ENCODE data around the gene NTSR1. TPM values are rescaled to one million over a fixed set of nuclear protein-coding genes. Genes with fewer than 3 reads are reported as not detected.

NTSR1 gene
- total and polyA plus RNA-seq, 2 of the 8 experiments (the other 6 are each of a cell fraction or from before 2014, with no cell fraction given): 0.53 to 0.89 TPM

GRCh38 chr20:62799873-62800272 lies 91.2 kb downstream of the NTSR1 start:
- H3K14ac ChIP-seq (ENCODE audit: insufficient read length): no peak overlapping the region
- no peak overlapping the region for H3K23ac ChIP-seq (ENCODE audit: insufficient read length)
- no peak overlapping the region for H3K4me2 ChIP-seq (ENCODE audit: insufficient read depth in 1 of 2, low read depth in 2 of 2, low read length in 2 of 2)
- H2BK20ac ChIP-seq (ENCODE audit: low read length): no peak overlapping the region
- H3K79me2 ChIP-seq (ENCODE audit: control insufficient read depth in 1 of 2, insufficient read depth in 2 of 2, low read length in 2 of 2): no peaks in the 10 kb centered on the region
- CTCF ChIA-PET (ENCODE audit: partially characterized antibody): interaction anchor here (0.6 to 6.2 kb wide), 3 partner anchors 7 to 15 kb away, joined by 3 to 37 read pairs (median 3); no protein-coding TSS in a partner anchor
- no peak overlapping the region for H2BK15ac ChIP-seq (ENCODE audit: low read length)
- no peak overlapping the region for H3K56ac ChIP-seq (replicated peaks; ENCODE audit: insufficient read length, low read depth, low read length)
- no peaks in the 10 kb centered on the region for H3K9me3 ChIP-seq (ENCODE audit: insufficient read depth in 2 of 2, low read depth in 1 of 2, low read length in 1 of 2)
- H3K23me2 ChIP-seq (ENCODE audit: low read depth, low read length): peaks cover 9% of the 10 kb centered on the region; the same call in 1 of the 2 replicates
- H3K4me3 ChIP-seq (ENCODE audit: extremely low read depth in 1 of 4, insufficient read depth in 2 of 4, low read depth in 3 of 4, low read length in 4 of 4): no peak overlapping the region
- H4K91ac ChIP-seq (replicated peaks; ENCODE audit: insufficient read length, low read length): no peak overlapping the region
- DNase-seq (ENCODE audit: low read depth in 1 of 2, low spot score in 2 of 2): no peak
- H3K36me3 ChIP-seq (ENCODE audit: control insufficient read depth in 2 of 4, insufficient read depth in 4 of 4, low read length in 3 of 4): peaks cover 2 to 26% (median 9%) of the 10 kb centered on the region in 4 experiments; a peak in 4 of 8 replicates
- POLR2A ChIA-PET (ENCODE audit: partially characterized antibody): no interaction called here
- no peaks in the 10 kb centered on the region for H3K79me1 ChIP-seq (ENCODE audit: low read depth, low read length)
- H4K5ac ChIP-seq (ENCODE audit: insufficient read length, low read depth, low read length): no peak overlapping the region
- H4K8ac ChIP-seq (ENCODE audit: extremely low read depth, insufficient read depth, low read length): no peak overlapping the region
- WGBS, 2 experiments (ENCODE audit: extremely low coverage in 1 of 2, insufficient coverage in 1 of 2, insufficient read length in 1 of 2, insufficient replicate concordance in 2 of 2, low coverage in 1 of 2, low lambda C conversion rate in 2 of 2, missing lambda C conversion rate in 1 of 2): 99% methylated on average over 10 of the region's 10 CpGs; no CpG with 5 or more reads in 1 of the 2 experiments
- H3K4me1 ChIP-seq (replicated peaks in 1 of 4; ENCODE audit: control insufficient read depth in 3 of 4, insufficient read depth in 4 of 4, low read length in 3 of 4): peaks cover 0 to 8% (median 1%) of the 10 kb centered on the region in 4 experiments; a peak in 2 of 7 replicates
- H4K20me1 ChIP-seq (replicated peaks in 1 of 2; ENCODE audit: control insufficient read depth in 1 of 2, insufficient read depth in 2 of 2, low read length in 2 of 2): peaks cover 0 to 15% of the 10 kb centered on the region in 2 experiments
- H2BK12ac ChIP-seq (ENCODE audit: low read depth, low read length): no peak overlapping the region
- H2BK5ac ChIP-seq (ENCODE audit: low read depth, low read length): no peak overlapping the region; the same call in 1 of the 2 replicates
- H3K4ac ChIP-seq (replicated peaks; ENCODE audit: insufficient read length, low read depth, low read length): no peak overlapping the region
- no peak for FAIRE-seq
- no peak overlapping the region for H2AFZ ChIP-seq (ENCODE audit: low read length)
- no peak overlapping the region for H3K27ac ChIP-seq (ENCODE audit: low read depth, low read length)
- H3K27me3 ChIP-seq (replicated peaks in 1 of 4; ENCODE audit: control insufficient read depth in 3 of 4, extremely low read depth in 1 of 4, insufficient read depth in 3 of 4, low read length in 3 of 4): peaks cover 0 to 19% (median 12%) of the 10 kb centered on the region in 4 experiments; a peak in 5 of 7 replicates
- H3K9ac ChIP-seq (replicated peaks in 1 of 4; ENCODE audit: extremely low read depth in 1 of 4, low read depth in 3 of 4, low read length in 3 of 4): no peak overlapping the region
- no peak overlapping the region for H2BK120ac ChIP-seq (replicated peaks; ENCODE audit: low read depth, low read length)
- H2AK5ac ChIP-seq (ENCODE audit: low read depth, low read length): no peak overlapping the region
- H3K18ac ChIP-seq (ENCODE audit: extremely low read depth, low read length): no peak overlapping the region
- TF ChIP-seq FOSL1 (IDR thresholded peaks at IDR 0.05; ENCODE audit: insufficient read depth, low read depth, low read length) (no peak), ASH2L (IDR thresholded peaks at IDR 0.05; ENCODE audit: low read length) (no peak), NANOG (IDR thresholded peaks at IDR 0.05; ENCODE audit: insufficient read depth, low read depth, low read length, poor library complexity, severe bottlenecking) (no peak), ZNF274 (IDR thresholded peaks at IDR 0.05; ENCODE audit: borderline replicate concordance, extremely low read depth, low read length) (no peak), CREB1 (IDR thresholded peaks at IDR 0.05) (no peak), JUN (IDR thresholded peaks at IDR 0.05; ENCODE audit: low read depth, low read length) (no peak), RNF2 (IDR thresholded peaks at IDR 0.05; ENCODE audit: borderline replicate concordance, low read depth, low read length, missing control alignments, poor library complexity, severe bottlenecking) (no peak), CHD2 (IDR thresholded peaks at IDR 0.05; ENCODE audit: low read length) (no peak), PHF8 (conservative IDR thresholded peaks at IDR 0.05; ENCODE audit: low read depth, low read length) (no peak), EP300 (IDR thresholded peaks at IDR 0.05; ENCODE audit: borderline replicate concordance in 1 of 2, low read depth in 2 of 2, low read length in 2 of 2) (no peak), SP1 (IDR thresholded peaks at IDR 0.05; ENCODE audit: low read depth, low read length) (no peak)
- TF ChIP-seq, protein P1, sequence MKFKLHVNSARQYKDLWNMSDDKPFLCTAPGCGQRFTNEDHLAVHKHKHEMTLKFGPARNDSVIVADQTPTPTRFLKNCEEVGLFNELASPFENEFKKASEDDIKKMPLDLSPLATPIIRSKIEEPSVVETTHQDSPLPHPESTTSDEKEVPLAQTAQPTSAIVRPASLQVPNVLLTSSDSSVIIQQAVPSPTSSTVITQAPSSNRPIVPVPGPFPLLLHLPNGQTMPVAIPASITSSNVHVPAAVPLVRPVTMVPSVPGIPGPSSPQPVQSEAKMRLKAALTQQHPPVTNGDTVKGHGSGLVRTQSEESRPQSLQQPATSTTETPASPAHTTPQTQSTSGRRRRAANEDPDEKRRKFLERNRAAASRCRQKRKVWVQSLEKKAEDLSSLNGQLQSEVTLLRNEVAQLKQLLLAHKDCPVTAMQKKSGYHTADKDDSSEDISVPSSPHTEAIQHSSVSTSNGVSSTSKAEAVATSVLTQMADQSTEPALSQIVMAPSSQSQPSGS (IDR thresholded peaks at IDR 0.05; ENCODE audit: low read length): no peak
